Neural cell (in vitro differentiated cells): Measurements from ENCODE around the gene LDB3.

ENCODE experiments used
- EP300 ChIP-seq: fragments of 450-650 bp; conservative IDR thresholded peaks from 2 replicates; pipeline ENCODE4 v1.6.1; 2014; ENCODE audit warnings: antibody characterized with exemption, mild to moderate bottlenecking, moderate library complexity; ENCODE audit not compliant: poor library complexity, severe bottlenecking
- EZH2 ChIP-seq: fragments of 200-600, 300-800 bp; shearing (Covaris generic), sonication (generic); IDR thresholded peaks from 2 replicates; pipeline ENCODE4 v1.6.1; 2014; ENCODE audit warnings: antibody characterized with exemption, low read length, borderline replicate concordance, mild to moderate bottlenecking; ENCODE audit not compliant: insufficient read depth, poor library complexity, severe bottlenecking
- POLR2AphosphoS5 ChIP-seq: IDR thresholded peaks from 2 replicates; pipeline ENCODE4 v1.6.1; 2012
- TAF1 ChIP-seq: IDR thresholded peaks from 2 replicates; pipeline ENCODE4 v1.6.1; 2012; ENCODE audit warnings: low read depth
- TF ChIP-seq, protein P1 (sequence below): fragments of 450-650 bp; IDR thresholded peaks from 2 replicates; pipeline ENCODE4 v1.5.1; 2014; ENCODE audit warnings: antibody characterized with exemption, mild to moderate bottlenecking, moderate library complexity; ENCODE audit not compliant: poor library complexity, severe bottlenecking

DNA sequence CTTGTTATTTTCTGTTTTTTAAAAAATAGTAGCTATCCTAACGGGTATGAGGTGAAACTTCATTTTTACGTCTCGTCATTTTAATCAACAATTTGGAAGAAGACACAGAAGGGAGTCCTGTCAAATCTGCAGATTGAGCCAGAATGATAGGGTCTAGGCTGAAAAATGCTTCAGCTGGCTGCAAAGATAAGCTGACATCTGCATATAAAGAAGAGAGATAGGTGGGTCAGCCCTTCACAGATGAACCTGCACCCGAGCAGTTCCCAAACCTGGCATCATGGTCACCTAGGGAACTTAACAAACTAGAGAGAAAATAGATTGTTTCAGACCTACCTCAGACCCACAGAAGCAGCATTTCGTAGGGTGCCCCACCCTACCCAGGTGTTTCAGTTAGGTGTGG is 52.9 kb downstream of the LDB3 start:
- TF ChIP-seq, protein P1, sequence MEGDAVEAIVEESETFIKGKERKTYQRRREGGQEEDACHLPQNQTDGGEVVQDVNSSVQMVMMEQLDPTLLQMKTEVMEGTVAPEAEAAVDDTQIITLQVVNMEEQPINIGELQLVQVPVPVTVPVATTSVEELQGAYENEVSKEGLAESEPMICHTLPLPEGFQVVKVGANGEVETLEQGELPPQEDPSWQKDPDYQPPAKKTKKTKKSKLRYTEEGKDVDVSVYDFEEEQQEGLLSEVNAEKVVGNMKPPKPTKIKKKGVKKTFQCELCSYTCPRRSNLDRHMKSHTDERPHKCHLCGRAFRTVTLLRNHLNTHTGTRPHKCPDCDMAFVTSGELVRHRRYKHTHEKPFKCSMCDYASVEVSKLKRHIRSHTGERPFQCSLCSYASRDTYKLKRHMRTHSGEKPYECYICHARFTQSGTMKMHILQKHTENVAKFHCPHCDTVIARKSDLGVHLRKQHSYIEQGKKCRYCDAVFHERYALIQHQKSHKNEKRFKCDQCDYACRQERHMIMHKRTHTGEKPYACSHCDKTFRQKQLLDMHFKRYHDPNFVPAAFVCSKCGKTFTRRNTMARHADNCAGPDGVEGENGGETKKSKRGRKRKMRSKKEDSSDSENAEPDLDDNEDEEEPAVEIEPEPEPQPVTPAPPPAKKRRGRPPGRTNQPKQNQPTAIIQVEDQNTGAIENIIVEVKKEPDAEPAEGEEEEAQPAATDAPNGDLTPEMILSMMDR, result no peak
- TF ChIP-seq EZH2, result no peak
- TF ChIP-seq POLR2AphosphoS5, result no peak
- TF ChIP-seq TAF1, result no peak
- TF ChIP-seq EP300, result no peak
